ENCODE measurements around the gene FTH1.

The FTH1 gene

GRCh38 chr11:61914471-61915171, 52.8 kb downstream of the FTH1 start:
- no peak for DNase-seq (ENCODE audit: low spot score)
